ENCODE data around the gene RUNX2. TPM values are rescaled to one million over a fixed set of nuclear protein-coding genes. Genes with fewer than 3 reads are reported as not detected.
A peak's percentile ranks its signal among the peaks of the same experiment; 100 is the strongest.

Gene RUNX2
- total RNA-seq, 4 donors from 2014 or later = 0.26 to 6.2 (median 2.1) TPM

DNA sequence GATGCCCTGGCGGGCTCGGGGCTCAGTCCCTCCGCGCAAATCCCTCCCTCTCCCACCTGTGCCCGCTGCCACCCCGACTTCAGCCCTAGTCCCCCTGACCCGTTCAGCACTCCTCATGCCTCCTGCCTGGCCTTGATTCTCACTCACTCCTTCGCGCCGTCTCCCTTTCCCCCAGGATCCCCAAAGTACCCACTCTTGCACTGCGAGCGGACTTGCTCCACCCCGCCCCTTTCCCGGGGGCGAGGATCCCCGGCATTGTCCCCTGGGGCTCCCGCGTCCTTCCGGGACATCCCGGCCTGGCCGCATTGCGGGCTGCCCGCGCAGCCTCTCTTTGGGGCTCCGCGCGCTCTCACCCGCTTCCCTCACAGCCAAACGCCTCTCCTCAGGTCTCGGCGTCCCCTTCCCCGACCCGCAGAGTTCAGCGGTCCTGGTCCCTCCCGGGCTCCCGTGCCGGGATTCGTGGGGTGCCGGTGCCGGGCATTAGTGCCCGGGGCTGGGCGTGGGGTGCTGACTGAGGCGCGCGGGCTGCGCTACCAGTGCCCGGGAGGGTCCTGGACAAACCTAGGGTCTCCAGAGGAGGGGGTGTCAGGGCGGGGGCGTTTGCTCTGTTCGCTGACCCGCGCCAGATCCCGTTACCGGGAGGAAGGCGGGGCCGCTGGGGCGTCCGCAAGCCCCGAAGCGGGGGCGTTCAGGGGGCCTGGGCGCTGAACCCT is 95.1 kb downstream of the RUNX2 start:
- peaks cover 5 to 15% of the 10 kb centered on the region in 2 donors for H3K27me3 ChIP-seq
- intact Hi-C loops (cut with DNase I; ENCODE audit: low total_unique reads) = no loop called here
- peak in 1 of 2 donors; percentile 36 for DNase-seq
- H3K4me1 ChIP-seq = peaks cover 0 to 15% of the 10 kb centered on the region in 2 donors
- H3K9me3 ChIP-seq = no peaks in the 10 kb centered on the region
- peak overlapping the region; percentile 76 to 80 for H3K27ac ChIP-seq
- no peak for TF ChIP-seq POLR2A (IDR thresholded peaks at IDR 0.05)
- TF ChIP-seq, protein P1, sequence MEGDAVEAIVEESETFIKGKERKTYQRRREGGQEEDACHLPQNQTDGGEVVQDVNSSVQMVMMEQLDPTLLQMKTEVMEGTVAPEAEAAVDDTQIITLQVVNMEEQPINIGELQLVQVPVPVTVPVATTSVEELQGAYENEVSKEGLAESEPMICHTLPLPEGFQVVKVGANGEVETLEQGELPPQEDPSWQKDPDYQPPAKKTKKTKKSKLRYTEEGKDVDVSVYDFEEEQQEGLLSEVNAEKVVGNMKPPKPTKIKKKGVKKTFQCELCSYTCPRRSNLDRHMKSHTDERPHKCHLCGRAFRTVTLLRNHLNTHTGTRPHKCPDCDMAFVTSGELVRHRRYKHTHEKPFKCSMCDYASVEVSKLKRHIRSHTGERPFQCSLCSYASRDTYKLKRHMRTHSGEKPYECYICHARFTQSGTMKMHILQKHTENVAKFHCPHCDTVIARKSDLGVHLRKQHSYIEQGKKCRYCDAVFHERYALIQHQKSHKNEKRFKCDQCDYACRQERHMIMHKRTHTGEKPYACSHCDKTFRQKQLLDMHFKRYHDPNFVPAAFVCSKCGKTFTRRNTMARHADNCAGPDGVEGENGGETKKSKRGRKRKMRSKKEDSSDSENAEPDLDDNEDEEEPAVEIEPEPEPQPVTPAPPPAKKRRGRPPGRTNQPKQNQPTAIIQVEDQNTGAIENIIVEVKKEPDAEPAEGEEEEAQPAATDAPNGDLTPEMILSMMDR (IDR thresholded peaks at IDR 0.05) = no peak
- peaks cover 0 to 4% of the 10 kb centered on the region in 2 donors for H3K36me3 ChIP-seq
- H3K4me3 ChIP-seq = peak overlapping the region; percentile 35 to 54

GRCh38 chr6:45423824-45424450 is 95.8 kb downstream of the RUNX2 start:
- DNase-seq = no peak
- peaks cover 0 to 15% of the 10 kb centered on the region in 2 donors for H3K4me1 ChIP-seq

GRCh38 chr6:45424451-45424861 is 96.3 kb downstream of the RUNX2 start:
- peak overlapping the region; percentile 76 to 80 for H3K27ac ChIP-seq
- no peaks in the 10 kb centered on the region for H3K9me3 ChIP-seq
- intact Hi-C loops (cut with DNase I; ENCODE audit: low total_unique reads) = no loop called here
- peaks cover 0 to 4% of the 10 kb centered on the region in 2 donors for H3K36me3 ChIP-seq
- DNase-seq = no peak
- peaks cover 5 to 15% of the 10 kb centered on the region in 2 donors for H3K27me3 ChIP-seq
- peaks cover 0 to 15% of the 10 kb centered on the region in 2 donors for H3K4me1 ChIP-seq
- H3K4me3 ChIP-seq = no peak overlapping the region
- no peak for TF ChIP-seq POLR2A (IDR thresholded peaks at IDR 0.05)
- TF ChIP-seq, protein P1 (IDR thresholded peaks at IDR 0.05) = no peak

More at GRCh38 chr6:45423824-45424450, 95.8 kb downstream of the RUNX2 start:
- Histone ChIP-seq H3K27ac (peak overlapping the region; percentile 76 to 80), H3K9me3 (no peaks in the 10 kb centered on the region), H3K36me3 (peaks cover 0 to 4% of the 10 kb centered on the region in 2 donors), H3K4me3 (peak overlapping the region; percentile 35 to 54), H3K27me3 (peaks cover 5 to 15% of the 10 kb centered on the region in 2 donors)
- TF ChIP-seq, protein P1 (IDR thresholded peaks at IDR 0.05) = no peak
- no peak for TF ChIP-seq POLR2A (IDR thresholded peaks at IDR 0.05)
- intact Hi-C loops (cut with DNase I; ENCODE audit: low total_unique reads) = no loop called here

DNA sequence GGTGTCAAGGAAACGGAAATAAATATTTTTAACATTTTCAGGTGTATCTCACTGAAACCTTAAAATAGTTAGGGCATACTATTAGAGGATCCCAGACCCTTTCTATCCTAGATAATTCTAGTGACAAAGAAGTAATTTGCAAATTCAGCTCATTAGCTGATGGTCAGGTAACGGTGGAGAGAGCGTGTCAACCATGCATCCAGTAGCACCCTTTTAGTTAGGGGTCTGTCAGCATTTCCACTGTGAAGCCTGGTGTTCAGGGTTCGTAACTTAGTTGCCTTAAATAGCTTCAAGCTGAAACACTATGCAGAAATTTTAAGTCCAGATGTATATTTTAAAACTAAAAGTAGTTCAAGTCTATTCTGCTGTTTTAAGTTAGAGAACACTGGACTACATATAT is 98.1 kb downstream of the RUNX2 start:
- Histone ChIP-seq H3K27ac (no peak overlapping the region), H3K27me3 (peaks cover 5 to 9% of the 10 kb centered on the region in 2 donors), H3K36me3 (peaks cover 0 to 4% of the 10 kb centered on the region in 2 donors), H3K9me3 (no peaks in the 10 kb centered on the region), H3K4me3 (no peak overlapping the region), H3K4me1 (peaks cover 0 to 15% of the 10 kb centered on the region in 2 donors)
- intact Hi-C loops (cut with DNase I; ENCODE audit: low total_unique reads) = no loop called here
- TF ChIP-seq POLR2A (IDR thresholded peaks at IDR 0.05) = no peak
- TF ChIP-seq, protein P1 (IDR thresholded peaks at IDR 0.05) = no peak
- no peak for DNase-seq

GRCh38 chr6:45427726-45428125 is 99.6 kb downstream of the RUNX2 start:
- intact Hi-C loops (cut with DNase I; ENCODE audit: low total_unique reads) = no loop called here
- Histone ChIP-seq H3K4me3 (no peak overlapping the region), H3K9me3 (no peaks in the 10 kb centered on the region), H3K4me1 (peaks cover 0 to 13% of the 10 kb centered on the region in 2 donors), H3K36me3 (peaks cover 0 to 4% of the 10 kb centered on the region in 2 donors), H3K27ac (no peak overlapping the region), H3K27me3 (peaks cover 5 to 9% of the 10 kb centered on the region in 2 donors)
- no peak for TF ChIP-seq POLR2A (IDR thresholded peaks at IDR 0.05)
- TF ChIP-seq, protein P1 (IDR thresholded peaks at IDR 0.05) = no peak
- DNase-seq = no peak

Data from uterus (tissue), 4 donors.